PFSK-1 (cell line): ENCODE results near the gene FAM3C.

Source experiments
- FOXP2 ChIP-seq: optimal IDR thresholded peaks from 2 replicates; pipeline ENCODE3; 2011; ENCODE audit warnings: borderline replicate concordance, control low read depth, inconsistent platforms; ENCODE audit not compliant: insufficient read depth; ENCODE audit errors: extremely low read length, extremely low read depth
- POLR2AphosphoS5 ChIP-seq: IDR thresholded peaks from 2 replicates; pipeline ENCODE4 v1.6.1; 2012; ENCODE audit warnings: low read depth, mild to moderate bottlenecking, control low read depth, low read length, moderate library complexity
- SIN3A ChIP-seq: IDR thresholded peaks from 2 replicates; pipeline ENCODE4 v1.6.1; 2012; ENCODE audit warnings: mild to moderate bottlenecking, low read length, moderate library complexity, borderline replicate concordance; ENCODE audit not compliant: insufficient read depth
- TAF1 ChIP-seq: IDR thresholded peaks from 2 replicates; pipeline ENCODE4 v1.6.1; 2012; ENCODE audit warnings: low read length, control low read depth, borderline replicate concordance; ENCODE audit not compliant: insufficient read depth
- TF ChIP-seq, protein P1 (sequence below), 2 experiments: IDR thresholded peaks; 2 replicates each; pipeline versions ENCODE4 v1.6.1 to v1.8.0; 2011 to 2012; ENCODE audit warnings: low read depth in 2 of 2, low read length in 2 of 2, control low read depth in 1 of 2, inconsistent platforms in 1 of 2, mild to moderate bottlenecking in 1 of 2, moderate library complexity in 1 of 2; ENCODE audit not compliant: insufficient read depth in 1 of 2

The FAM3C gene

DNA sequence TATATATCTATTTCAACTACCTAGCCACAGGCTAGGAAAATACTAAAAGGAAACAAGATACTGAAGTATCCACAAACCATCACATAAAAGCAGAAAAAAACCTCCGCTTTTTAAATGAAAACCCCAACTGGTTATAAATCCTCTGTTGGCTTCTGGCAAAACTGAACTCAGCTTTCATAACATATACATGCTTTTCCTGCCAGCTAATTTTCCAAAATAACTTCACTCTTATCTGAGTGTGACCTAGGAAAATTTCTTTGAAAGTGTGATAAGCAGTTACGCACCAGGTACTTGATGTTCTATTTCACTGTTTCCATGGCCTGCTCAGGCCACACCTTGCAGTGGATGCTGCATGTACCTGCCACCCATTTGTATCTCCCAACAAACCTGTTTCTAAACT lies 11.8 kb downstream of the FAM3C start:
- TF ChIP-seq, protein P1, sequence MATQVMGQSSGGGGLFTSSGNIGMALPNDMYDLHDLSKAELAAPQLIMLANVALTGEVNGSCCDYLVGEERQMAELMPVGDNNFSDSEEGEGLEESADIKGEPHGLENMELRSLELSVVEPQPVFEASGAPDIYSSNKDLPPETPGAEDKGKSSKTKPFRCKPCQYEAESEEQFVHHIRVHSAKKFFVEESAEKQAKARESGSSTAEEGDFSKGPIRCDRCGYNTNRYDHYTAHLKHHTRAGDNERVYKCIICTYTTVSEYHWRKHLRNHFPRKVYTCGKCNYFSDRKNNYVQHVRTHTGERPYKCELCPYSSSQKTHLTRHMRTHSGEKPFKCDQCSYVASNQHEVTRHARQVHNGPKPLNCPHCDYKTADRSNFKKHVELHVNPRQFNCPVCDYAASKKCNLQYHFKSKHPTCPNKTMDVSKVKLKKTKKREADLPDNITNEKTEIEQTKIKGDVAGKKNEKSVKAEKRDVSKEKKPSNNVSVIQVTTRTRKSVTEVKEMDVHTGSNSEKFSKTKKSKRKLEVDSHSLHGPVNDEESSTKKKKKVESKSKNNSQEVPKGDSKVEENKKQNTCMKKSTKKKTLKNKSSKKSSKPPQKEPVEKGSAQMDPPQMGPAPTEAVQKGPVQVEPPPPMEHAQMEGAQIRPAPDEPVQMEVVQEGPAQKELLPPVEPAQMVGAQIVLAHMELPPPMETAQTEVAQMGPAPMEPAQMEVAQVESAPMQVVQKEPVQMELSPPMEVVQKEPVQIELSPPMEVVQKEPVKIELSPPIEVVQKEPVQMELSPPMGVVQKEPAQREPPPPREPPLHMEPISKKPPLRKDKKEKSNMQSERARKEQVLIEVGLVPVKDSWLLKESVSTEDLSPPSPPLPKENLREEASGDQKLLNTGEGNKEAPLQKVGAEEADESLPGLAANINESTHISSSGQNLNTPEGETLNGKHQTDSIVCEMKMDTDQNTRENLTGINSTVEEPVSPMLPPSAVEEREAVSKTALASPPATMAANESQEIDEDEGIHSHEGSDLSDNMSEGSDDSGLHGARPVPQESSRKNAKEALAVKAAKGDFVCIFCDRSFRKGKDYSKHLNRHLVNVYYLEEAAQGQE (IDR thresholded peaks at IDR 0.05; ENCODE audit: insufficient read depth in 1 of 2, low read depth in 2 of 2, low read length in 2 of 2): no peak
- TF ChIP-seq POLR2AphosphoS5: no peak
- no peak for TF ChIP-seq FOXP2
- TF ChIP-seq SIN3A: no peak
- TF ChIP-seq TAF1: no peak

DNA sequence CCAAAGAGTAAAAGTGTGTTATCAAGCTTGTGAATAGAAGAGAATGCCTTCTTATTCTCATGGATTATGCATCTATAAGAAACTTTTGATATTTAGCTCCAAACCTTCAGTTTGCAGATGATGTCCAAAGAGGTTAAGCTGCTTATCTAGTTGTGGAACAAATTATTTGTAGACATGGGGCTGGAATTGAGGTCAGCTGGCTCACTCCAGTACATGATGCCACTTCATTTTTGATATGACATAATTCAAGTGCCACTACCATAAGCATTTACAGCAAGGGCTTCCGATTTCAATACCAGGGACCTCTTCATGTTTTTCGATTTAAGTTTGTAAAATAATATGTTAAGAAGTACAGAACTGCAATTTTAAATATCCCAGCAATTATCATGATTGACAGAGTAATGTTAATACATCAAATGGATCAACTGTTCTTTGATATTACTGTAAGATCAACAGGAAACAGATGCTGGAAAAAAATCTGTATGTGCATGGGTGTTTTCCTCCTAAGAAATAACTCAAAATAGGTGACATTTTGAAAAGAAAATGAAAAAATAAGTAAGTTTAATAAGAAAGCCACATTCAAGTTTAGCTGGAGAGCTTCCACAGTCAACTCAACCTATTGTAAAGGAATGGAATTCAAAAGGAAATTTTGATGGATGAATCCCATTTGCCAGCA lies 12.7 kb downstream of the FAM3C start:
- TF ChIP-seq FOXP2: no peak
- no peak for TF ChIP-seq TAF1
- no peak for TF ChIP-seq POLR2AphosphoS5
- no peak for TF ChIP-seq SIN3A
- TF ChIP-seq, protein P1 (IDR thresholded peaks at IDR 0.05; ENCODE audit: insufficient read depth in 1 of 2, low read depth in 2 of 2, low read length in 2 of 2): no peak

DNA sequence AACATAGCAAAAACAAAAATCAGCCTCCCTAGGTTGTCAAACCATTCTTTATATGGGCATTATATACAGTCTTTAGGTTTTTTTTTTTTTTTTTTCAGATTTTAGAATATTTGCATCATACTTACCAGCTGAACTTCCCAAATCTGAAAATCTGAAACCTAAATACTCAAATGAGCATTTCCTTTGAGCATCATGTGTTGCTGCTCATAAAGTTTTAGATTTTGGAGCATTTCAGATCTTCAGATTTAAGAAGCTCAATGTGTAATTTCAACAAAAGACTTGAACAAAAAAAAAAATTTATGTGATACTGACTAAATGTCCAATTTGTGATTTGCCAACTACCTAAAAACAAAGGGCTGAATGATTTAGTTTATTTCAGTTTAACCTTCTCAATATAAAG lies 13.6 kb downstream of the FAM3C start:
- TF ChIP-seq TAF1 (no peak), POLR2AphosphoS5 (no peak), FOXP2 (no peak)

DNA sequence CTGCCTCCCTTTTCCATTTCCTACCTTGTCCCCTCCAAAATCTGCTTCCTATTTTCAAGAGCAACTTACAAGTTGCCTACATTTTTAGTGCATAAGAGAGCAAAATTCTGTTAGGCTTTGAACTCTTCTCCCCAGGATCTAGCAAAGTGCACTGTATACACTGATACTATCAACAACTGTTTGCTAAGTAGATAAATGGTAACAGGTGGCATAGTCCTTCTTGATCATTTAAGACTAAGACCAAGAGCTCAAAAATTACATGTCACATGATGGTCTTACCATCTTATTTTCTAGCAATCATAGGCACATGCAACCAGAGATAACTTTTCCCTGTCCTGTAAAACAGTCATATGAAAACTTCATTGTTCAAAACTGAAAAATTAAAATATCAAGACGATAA lies 16.2 kb downstream of the FAM3C start:
- no peak for TF ChIP-seq TAF1
- TF ChIP-seq SIN3A: no peak
- TF ChIP-seq, protein P1 (IDR thresholded peaks at IDR 0.05; ENCODE audit: insufficient read depth in 1 of 2, low read depth in 2 of 2, low read length in 2 of 2): no peak
- no peak for TF ChIP-seq FOXP2
- no peak for TF ChIP-seq POLR2AphosphoS5

DNA sequence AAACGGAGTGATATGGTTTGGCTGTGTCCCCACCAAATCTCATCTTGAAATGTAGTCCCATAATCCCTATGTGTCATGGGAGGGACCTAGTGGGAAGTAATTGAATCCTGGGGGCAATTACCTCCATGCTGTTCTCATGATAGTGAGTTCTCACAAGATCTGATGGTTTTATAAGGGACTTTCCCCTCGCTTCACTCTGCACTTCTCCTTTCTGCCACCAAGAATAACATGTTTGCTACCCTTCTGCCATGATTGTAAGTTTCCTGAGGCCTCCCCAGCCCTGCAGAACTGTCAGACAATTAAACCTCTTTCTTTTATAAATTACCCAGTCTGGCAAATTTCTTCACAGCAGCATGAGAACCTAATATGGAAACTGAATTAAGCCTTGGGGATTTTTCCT lies 19.1 kb downstream of the FAM3C start:
- no peak for TF ChIP-seq POLR2AphosphoS5

DNA sequence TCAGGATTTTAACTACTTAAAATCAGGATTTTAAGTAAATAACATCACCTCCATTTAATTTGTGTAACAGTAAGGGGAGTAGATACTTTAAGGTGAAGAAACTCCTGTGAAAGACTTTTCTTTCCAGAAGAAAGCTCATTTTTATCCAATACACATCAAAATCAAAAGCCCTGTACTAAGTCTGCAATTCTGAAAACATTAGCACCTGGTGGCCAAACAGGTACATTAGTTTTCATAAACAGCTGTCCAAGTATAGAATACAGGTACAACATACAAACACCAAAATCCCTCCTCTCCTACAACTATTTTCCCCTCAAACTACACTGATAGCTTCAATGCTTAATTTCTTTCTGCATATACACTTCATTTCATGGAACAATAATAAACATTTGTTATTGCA lies 22.9 kb downstream of the FAM3C start:
- TF ChIP-seq, protein P1 (IDR thresholded peaks at IDR 0.05; ENCODE audit: insufficient read depth in 1 of 2, low read depth in 2 of 2, low read length in 2 of 2): no peak
- TF ChIP-seq SIN3A: no peak
- TF ChIP-seq POLR2AphosphoS5: no peak
